Measurements from ENCODE around the gene SBSN. TPM values are rescaled to one million over a fixed set of nuclear protein-coding genes. Genes with fewer than 3 reads are reported as not detected.

The SBSN gene
- total and polyA plus RNA-seq, 2 donors from 2014 or later = not detected

DNA sequence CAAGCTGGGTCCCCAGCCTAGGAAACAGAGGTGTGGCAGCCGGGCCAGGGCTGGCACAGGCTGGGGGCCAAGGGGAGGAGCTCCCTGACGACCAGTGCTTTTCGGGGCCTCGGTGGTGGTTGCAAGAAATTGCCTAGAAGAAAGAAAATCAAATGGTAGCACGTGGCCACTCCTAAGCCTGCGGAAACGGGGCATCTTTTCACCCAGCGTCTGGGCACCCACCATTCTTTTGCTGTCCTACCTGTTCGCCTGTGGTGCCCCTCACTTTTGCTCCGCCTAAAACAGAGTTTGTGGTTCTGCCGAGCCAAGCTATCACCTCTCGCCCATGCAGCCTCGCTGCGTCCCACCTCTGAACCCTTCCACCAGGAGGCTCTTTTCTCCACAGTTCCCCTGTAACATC lies 30.7 kb downstream of the SBSN start:
- no peaks in the 10 kb centered on the region for H3K36me3 ChIP-seq (ENCODE audit: control insufficient read depth in 2 of 3, insufficient read depth in 3 of 3, low read length in 3 of 3)
- peaks cover 0 to 3% (median 0%) of the 10 kb centered on the region in 3 donors for H3K4me1 ChIP-seq (ENCODE audit: control insufficient read depth in 2 of 3, insufficient read depth in 2 of 3, low read depth in 1 of 3, low read length in 3 of 3)
- FAIRE-seq (no peak), DNase-seq (no peak)
- TF ChIP-seq, protein P1, sequence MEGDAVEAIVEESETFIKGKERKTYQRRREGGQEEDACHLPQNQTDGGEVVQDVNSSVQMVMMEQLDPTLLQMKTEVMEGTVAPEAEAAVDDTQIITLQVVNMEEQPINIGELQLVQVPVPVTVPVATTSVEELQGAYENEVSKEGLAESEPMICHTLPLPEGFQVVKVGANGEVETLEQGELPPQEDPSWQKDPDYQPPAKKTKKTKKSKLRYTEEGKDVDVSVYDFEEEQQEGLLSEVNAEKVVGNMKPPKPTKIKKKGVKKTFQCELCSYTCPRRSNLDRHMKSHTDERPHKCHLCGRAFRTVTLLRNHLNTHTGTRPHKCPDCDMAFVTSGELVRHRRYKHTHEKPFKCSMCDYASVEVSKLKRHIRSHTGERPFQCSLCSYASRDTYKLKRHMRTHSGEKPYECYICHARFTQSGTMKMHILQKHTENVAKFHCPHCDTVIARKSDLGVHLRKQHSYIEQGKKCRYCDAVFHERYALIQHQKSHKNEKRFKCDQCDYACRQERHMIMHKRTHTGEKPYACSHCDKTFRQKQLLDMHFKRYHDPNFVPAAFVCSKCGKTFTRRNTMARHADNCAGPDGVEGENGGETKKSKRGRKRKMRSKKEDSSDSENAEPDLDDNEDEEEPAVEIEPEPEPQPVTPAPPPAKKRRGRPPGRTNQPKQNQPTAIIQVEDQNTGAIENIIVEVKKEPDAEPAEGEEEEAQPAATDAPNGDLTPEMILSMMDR (IDR thresholded peaks at IDR 0.05; ENCODE audit: borderline replicate concordance, extremely low read depth, insufficient read depth) = no peak
- no peak overlapping the region for H3K4me3 ChIP-seq (ENCODE audit: low read length in 3 of 3)
- no peaks in the 10 kb centered on the region for H3K9me3 ChIP-seq (ENCODE audit: control insufficient read depth in 2 of 3, insufficient read depth in 1 of 3, low read length in 3 of 3)
- intact Hi-C loops (cut with DNase I) = no loop called here
- no peak overlapping the region for H3K27ac ChIP-seq (ENCODE audit: low read depth in 2 of 2, low read length in 2 of 2)
- H3K9ac ChIP-seq (ENCODE audit: low read length in 3 of 3) = no peak overlapping the region
- no peaks in the 10 kb centered on the region for H3K27me3 ChIP-seq (ENCODE audit: control insufficient read depth, insufficient read depth, low read length)

DNA sequence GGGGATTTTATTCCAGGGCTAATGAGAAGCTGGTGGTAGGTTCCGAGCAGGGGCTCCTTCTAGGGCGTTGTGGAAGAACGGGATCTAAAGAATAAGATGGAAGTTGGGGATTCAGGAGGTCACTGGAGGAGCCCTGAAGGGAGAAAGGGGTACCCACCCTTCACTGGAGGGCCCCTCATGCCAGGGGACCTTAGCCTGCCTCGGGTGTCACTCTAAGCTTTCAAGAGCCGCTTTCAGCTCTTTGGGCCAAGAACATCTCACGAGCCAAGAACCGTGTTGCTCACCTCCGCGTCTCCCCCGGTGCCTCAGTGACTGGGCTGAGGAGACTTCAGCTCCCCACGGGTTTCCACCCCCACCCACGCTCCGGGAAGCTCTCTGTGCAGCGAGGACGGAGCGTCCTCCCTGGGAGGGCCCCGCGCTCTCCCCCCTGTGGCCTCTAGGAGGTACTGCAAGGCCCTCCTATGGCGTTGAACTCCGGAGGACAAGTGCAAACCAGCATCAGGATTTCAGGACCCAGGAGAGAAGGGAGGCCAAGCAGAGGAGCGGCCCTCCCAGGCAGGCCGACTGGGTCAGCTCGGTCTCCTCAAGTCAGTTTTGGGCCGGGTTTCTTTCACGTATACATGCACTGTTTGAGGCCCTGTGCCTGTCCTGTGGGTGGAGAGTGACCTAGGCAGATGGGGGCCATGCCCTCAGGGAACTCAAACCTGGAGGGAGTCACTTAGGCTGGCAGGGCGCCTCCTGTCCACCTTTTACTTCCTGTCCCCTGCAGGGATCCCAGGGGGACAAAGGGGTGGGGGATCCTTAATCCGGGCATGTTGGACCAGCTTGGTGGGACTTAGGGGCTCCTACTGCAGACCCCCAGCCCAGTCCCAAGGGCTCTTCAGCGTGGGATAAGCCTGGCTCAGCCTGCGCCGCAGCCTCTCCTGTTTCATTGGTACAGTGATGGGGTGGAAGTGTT lies 32.7 kb downstream of the SBSN start:
- Histone ChIP-seq H3K27me3 (ENCODE audit: control insufficient read depth, insufficient read depth, low read length) (no peaks in the 10 kb centered on the region), H3K36me3 (ENCODE audit: control insufficient read depth in 2 of 3, insufficient read depth in 3 of 3, low read length in 3 of 3) (no peaks in the 10 kb centered on the region), H3K9me3 (ENCODE audit: control insufficient read depth in 2 of 3, insufficient read depth in 1 of 3, low read length in 3 of 3) (no peaks in the 10 kb centered on the region), H3K4me3 (ENCODE audit: low read length in 3 of 3) (no peak overlapping the region), H3K4me1 (ENCODE audit: control insufficient read depth in 2 of 3, insufficient read depth in 2 of 3, low read depth in 1 of 3, low read length in 3 of 3) (peaks cover 0 to 3% (median 0%) of the 10 kb centered on the region in 3 donors), H3K27ac (ENCODE audit: low read depth in 2 of 2, low read length in 2 of 2) (no peak overlapping the region), H3K9ac (ENCODE audit: low read length in 3 of 3) (no peak overlapping the region)
- TF ChIP-seq, protein P1 (IDR thresholded peaks at IDR 0.05; ENCODE audit: borderline replicate concordance, extremely low read depth, insufficient read depth) = peak; percentile 92
- intact Hi-C loops (cut with DNase I) = no loop called here
- peak; percentile 69 to 86 (median 76) for DNase-seq
- no peak for FAIRE-seq

DNA sequence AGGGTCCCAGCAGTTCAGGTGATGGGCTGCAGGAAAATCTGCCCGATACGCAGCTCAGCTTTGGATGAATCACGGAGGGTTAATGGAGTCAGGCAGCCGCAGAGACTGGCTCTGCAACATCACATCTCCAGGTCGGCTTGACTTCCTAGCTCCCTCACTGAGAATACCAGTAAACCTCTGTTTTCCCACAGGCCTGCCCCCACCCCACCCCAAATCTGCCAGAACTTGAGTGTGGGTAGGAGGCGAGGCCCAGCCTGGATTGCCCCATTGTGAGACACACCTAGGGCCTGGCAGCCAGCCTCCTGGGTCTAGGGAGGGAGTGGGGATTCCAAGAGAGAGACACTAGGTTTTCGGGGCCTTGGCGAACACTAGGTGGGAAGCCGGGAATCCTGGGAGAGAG lies 34.1 kb downstream of the SBSN start:
- TF ChIP-seq, protein P1 (IDR thresholded peaks at IDR 0.05; ENCODE audit: borderline replicate concordance, extremely low read depth, insufficient read depth) = no peak
- Histone ChIP-seq H3K9me3 (ENCODE audit: control insufficient read depth in 2 of 3, insufficient read depth in 1 of 3, low read length in 3 of 3) (no peaks in the 10 kb centered on the region), H3K27me3 (ENCODE audit: control insufficient read depth, insufficient read depth, low read length) (no peaks in the 10 kb centered on the region), H3K4me3 (ENCODE audit: low read length in 3 of 3) (no peak overlapping the region), H3K9ac (ENCODE audit: low read length in 3 of 3) (no peak overlapping the region), H3K4me1 (ENCODE audit: control insufficient read depth in 2 of 3, insufficient read depth in 2 of 3, low read depth in 1 of 3, low read length in 3 of 3) (peaks cover 0 to 3% (median 0%) of the 10 kb centered on the region in 3 donors), H3K27ac (ENCODE audit: low read depth in 2 of 2, low read length in 2 of 2) (no peak overlapping the region), H3K36me3 (ENCODE audit: control insufficient read depth in 2 of 3, insufficient read depth in 3 of 3, low read length in 3 of 3) (no peaks in the 10 kb centered on the region)
- FAIRE-seq (no peak), DNase-seq (no peak)
- intact Hi-C loops (cut with DNase I) = no loop called here
